HEK293 (cell line): ENCODE results near the gene ATP1A3.

Experiments used
- BCL11A ChIP-seq: fragments of 450-650 bp; formaldehyde crosslinking; IDR thresholded peaks from 2 replicates; pipeline ENCODE4 v1.5.1; 2016; ENCODE audit warnings: low read depth, missing biosample characterization, missing genetic modification characterization
- HOXD13 ChIP-seq: sonication (generic); formaldehyde crosslinking; IDR thresholded peaks from 2 replicates; pipeline ENCODE4 v1.8.0; 2022; ENCODE audit warnings: missing genetic modification reagents, borderline replicate concordance
- IKZF3 ChIP-seq: fragments of 450-650 bp; IDR thresholded peaks from 2 replicates; pipeline ENCODE4 v1.5.0; 2018; ENCODE audit warnings: missing biosample characterization, mild to moderate bottlenecking, missing genetic modification characterization, moderate library complexity
- INSM2 ChIP-seq: fragments of 450-650 bp; formaldehyde crosslinking; IDR thresholded peaks from 2 replicates; pipeline ENCODE4 v1.5.1; 2016; ENCODE audit warnings: missing biosample characterization, missing genetic modification characterization
- REST ChIP-seq: fragments of 450-650 bp; formaldehyde crosslinking; IDR thresholded peaks from 2 replicates; pipeline ENCODE4 v1.5.1; 2016; ENCODE audit warnings: missing biosample characterization, missing genetic modification characterization
- SP7 ChIP-seq: fragments of 450-650 bp; formaldehyde crosslinking; IDR thresholded peaks from 2 replicates; pipeline ENCODE4 v1.5.1; 2016; ENCODE audit warnings: missing biosample characterization, missing genetic modification characterization
- ZBTB20 ChIP-seq: fragments of 450-650 bp; formaldehyde crosslinking; IDR thresholded peaks from 2 replicates; pipeline ENCODE4 v1.5.1; 2016; ENCODE audit warnings: missing biosample characterization, missing genetic modification characterization
- ZBTB21 ChIP-seq: fragments of 450-650 bp; formaldehyde crosslinking; IDR thresholded peaks from 2 replicates; pipeline ENCODE4 v1.5.1; 2017; ENCODE audit warnings: missing biosample characterization, missing genetic modification characterization
- ZFP37 ChIP-seq: fragments of 450-650 bp; formaldehyde crosslinking; IDR thresholded peaks from 2 replicates; pipeline ENCODE4 v1.5.1; 2016; ENCODE audit warnings: missing biosample characterization, missing genetic modification characterization
- ZNF112 ChIP-seq: fragments of 450-650 bp; formaldehyde crosslinking; IDR thresholded peaks from 2 replicates; pipeline ENCODE4 v1.5.0; 2017; ENCODE audit warnings: missing biosample characterization, missing genetic modification characterization
- ZNF138 ChIP-seq: fragments of 450-650 bp; formaldehyde crosslinking; IDR thresholded peaks from 2 replicates; pipeline ENCODE4 v1.5.1; 2016; ENCODE audit warnings: missing biosample characterization, missing genetic modification characterization, borderline replicate concordance
- ZNF16 ChIP-seq: fragments of 450-650 bp; formaldehyde crosslinking; IDR thresholded peaks from 2 replicates; pipeline ENCODE4 v1.5.1; 2016; ENCODE audit warnings: low read depth, missing biosample characterization, missing genetic modification characterization
- ZNF169 ChIP-seq: fragments of 450-650 bp; formaldehyde crosslinking; IDR thresholded peaks from 2 replicates; pipeline ENCODE4 v1.5.1; 2016; ENCODE audit warnings: missing biosample characterization, missing genetic modification characterization
- ZNF175 ChIP-seq: fragments of 450-650 bp; formaldehyde crosslinking; IDR thresholded peaks from 2 replicates; pipeline ENCODE4 v1.5.1; 2016; ENCODE audit warnings: missing biosample characterization, missing genetic modification characterization
- ZNF214 ChIP-seq: fragments of 450-650 bp; formaldehyde crosslinking; IDR thresholded peaks from 2 replicates; pipeline ENCODE4 v1.5.1; 2017; ENCODE audit warnings: missing biosample characterization, mild to moderate bottlenecking, missing genetic modification characterization, borderline replicate concordance
- ZNF221 ChIP-seq: fragments of 450-650 bp; formaldehyde crosslinking; IDR thresholded peaks from 2 replicates; pipeline ENCODE4 v1.5.1; 2017; ENCODE audit warnings: missing biosample characterization, missing genetic modification characterization, borderline replicate concordance
- ZNF266 ChIP-seq: fragments of 450-650 bp; formaldehyde crosslinking; IDR thresholded peaks from 2 replicates; pipeline ENCODE4 v1.5.1; 2016; ENCODE audit warnings: missing biosample characterization, missing genetic modification characterization, low read depth
- ZNF324 ChIP-seq: fragments of 450-650 bp; formaldehyde crosslinking; IDR thresholded peaks from 2 replicates; pipeline ENCODE4 v1.5.1; 2016; ENCODE audit warnings: missing biosample characterization, missing genetic modification characterization
- ZNF341 ChIP-seq: fragments of 450-650 bp; formaldehyde crosslinking; IDR thresholded peaks from 2 replicates; pipeline ENCODE4; 2016; ENCODE audit warnings: low read depth, missing biosample characterization, missing genetic modification characterization
- ZNF366 ChIP-seq: fragments of 450-650 bp; formaldehyde crosslinking; conservative IDR thresholded peaks from 2 replicates; pipeline ENCODE4 v1.5.1; 2016; ENCODE audit warnings: missing biosample characterization, missing genetic modification characterization
- ZNF391 ChIP-seq: fragments of 450-650 bp; formaldehyde crosslinking; IDR thresholded peaks from 2 replicates; pipeline ENCODE4 v1.5.1; 2016; ENCODE audit warnings: low read depth, missing biosample characterization, missing genetic modification characterization, borderline replicate concordance
- ZNF426 ChIP-seq: fragments of 450-650 bp; formaldehyde crosslinking; IDR thresholded peaks from 2 replicates; pipeline ENCODE4 v1.5.1; 2017; ENCODE audit warnings: missing biosample characterization, missing genetic modification characterization, mild to moderate bottlenecking, inconsistent platforms, moderate library complexity
- ZNF488 ChIP-seq: fragments of 450-650 bp; formaldehyde crosslinking; IDR thresholded peaks from 2 replicates; pipeline ENCODE4 v1.5.1; 2016; ENCODE audit warnings: missing biosample characterization, missing genetic modification characterization
- ZNF513 ChIP-seq: fragments of 450-650 bp; IDR thresholded peaks from 2 replicates; pipeline ENCODE4 v1.5.1; 2018; ENCODE audit warnings: missing biosample characterization, missing genetic modification characterization
- ZNF610 ChIP-seq: fragments of 450-650 bp; formaldehyde crosslinking; IDR thresholded peaks from 2 replicates; pipeline ENCODE4 v1.5.1; 2016; ENCODE audit warnings: missing biosample characterization, missing genetic modification characterization, borderline replicate concordance
- ZNF664 ChIP-seq: fragments of 450-650 bp; formaldehyde crosslinking; IDR thresholded peaks from 2 replicates; pipeline ENCODE4 v1.5.1; 2016; ENCODE audit warnings: missing biosample characterization, missing genetic modification characterization
- ZNF704 ChIP-seq: fragments of 450-650 bp; formaldehyde crosslinking; IDR thresholded peaks from 2 replicates; pipeline ENCODE4 v1.5.1; 2016; ENCODE audit warnings: missing biosample characterization, missing genetic modification characterization
- ZNF747 ChIP-seq: fragments of 450-650 bp; formaldehyde crosslinking; IDR thresholded peaks from 2 replicates; pipeline ENCODE4 v1.5.1; 2016; ENCODE audit warnings: missing biosample characterization, missing genetic modification characterization
- ZNF777 ChIP-seq: fragments of 450-650 bp; formaldehyde crosslinking; IDR thresholded peaks from 2 replicates; pipeline ENCODE4 v1.5.1; 2017; ENCODE audit warnings: missing biosample characterization, missing genetic modification characterization, borderline replicate concordance
- ZSCAN16 ChIP-seq: fragments of 450-650 bp; formaldehyde crosslinking; IDR thresholded peaks from 2 replicates; pipeline ENCODE4 v1.5.1; 2016; ENCODE audit warnings: missing biosample characterization, missing genetic modification characterization
- ZSCAN18 ChIP-seq: fragments of 450-650 bp; formaldehyde crosslinking; IDR thresholded peaks from 2 replicates; pipeline ENCODE4 v1.5.1; 2016; ENCODE audit warnings: missing biosample characterization, missing genetic modification characterization

The ATP1A3 gene

GRCh38 chr19:42032431-42032830 is 38.4 kb upstream of the ATP1A3 start (continued):
- TF ChIP-seq ZNF391 (tag by site-specific recombination) (peak; percentile 82; the same call in 1 of the 2 replicates), ZNF324 (tag by site-specific recombination) (peak; percentile 78; the same call in 1 of the 2 replicates), ZNF488 (peak; percentile 82; the same call in 1 of the 2 replicates), ZSCAN18 (tag by site-specific recombination) (no peak), BCL11A (peak; percentile 95; the same call in 1 of the 2 replicates), ZBTB21 (peak; percentile 85), ZNF221 (no peak), ZNF112 (tag by site-specific recombination) (no peak), ZNF426 (tag by site-specific recombination) (no peak), ZNF175 (no peak), REST (tag by site-specific recombination) (no peak), ZNF610 (tag by site-specific recombination) (peak; percentile 84; the same call in 1 of the 2 replicates), ZNF169 (tag by site-specific recombination) (no peak), ZNF16 (tag by site-specific recombination) (no peak), ZNF747 (no peak), SP7 (tag by site-specific recombination) (peak; percentile 99), ZSCAN16 (tag by site-specific recombination) (no peak), ZNF341 (tag by site-specific recombination) (peak; percentile 52), ZNF138 (tag by site-specific recombination) (no peak), ZNF704 (tag by site-specific recombination) (no peak), ZNF214 (tag by site-specific recombination) (no peak), IKZF3 (peak; percentile 78), ZNF366 (peak; percentile 92), HOXD13 (CRISPR knock-in tag) (no peak), ZNF664 (tag by site-specific recombination) (no peak; the same call in 1 of the 2 replicates), INSM2 (tag by site-specific recombination) (peak; percentile 87), ZBTB20 (tag by site-specific recombination) (peak; percentile 54; the same call in 1 of the 2 replicates), ZFP37 (tag by site-specific recombination) (no peak), ZNF266 (tag by site-specific recombination) (no peak), ZNF513 (tag by site-specific recombination) (peak; percentile 50; the same call in 1 of the 2 replicates), ZNF777 (tag by site-specific recombination) (no peak)
